ENCODE measurements around the gene CPNE8. TPM values are rescaled to one million over a fixed set of nuclear protein-coding genes. Genes with fewer than 3 reads are reported as not detected.

The CPNE8 gene
- total and polyA plus RNA-seq, 2 experiments from 2014 or later = 5.9 to 14.5 TPM

DNA sequence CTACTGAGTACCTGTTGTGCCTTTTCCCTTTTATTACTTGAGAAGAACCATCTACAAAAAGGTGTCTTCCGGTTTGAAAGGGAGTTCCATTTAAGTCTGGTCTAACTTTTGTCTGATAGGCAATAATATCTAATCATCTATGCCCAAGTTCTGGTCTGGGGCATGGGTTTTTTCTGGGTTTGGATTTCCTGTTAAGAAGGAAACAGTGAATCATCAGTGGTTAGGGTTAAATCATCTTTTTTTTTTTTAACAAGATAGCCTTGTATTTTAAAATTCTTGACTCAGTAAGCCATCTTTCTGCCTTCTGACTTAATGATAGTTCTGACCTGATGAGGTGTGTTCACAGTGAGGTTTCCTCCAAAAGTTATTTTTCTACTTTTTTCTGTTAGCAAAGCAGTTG is 29.3 kb upstream of the CPNE8 start:
- no peak for DNase-seq (ENCODE audit: low spot score)
- H3K9me2 ChIP-seq (replicated peaks; ENCODE audit: insufficient read depth) = no peaks in the 10 kb centered on the region
- no peaks in the 10 kb centered on the region for H3K79me2 ChIP-seq
- no peaks in the 10 kb centered on the region for H3K9me3 ChIP-seq (ENCODE audit: low read depth)
- no peak overlapping the region for H3K4me2 ChIP-seq
- no peak overlapping the region for H2AFZ ChIP-seq
- no peaks in the 10 kb centered on the region for H4K20me1 ChIP-seq (ENCODE audit: insufficient read depth, poor library complexity, severe bottlenecking)
- no peak overlapping the region for H3K27ac ChIP-seq
- 73% methylated on average over 1 of the region's 1 CpG for WGBS (ENCODE audit: low lambda C conversion rate, missing lambda C conversion rate)
- no peaks in the 10 kb centered on the region for H3K27me3 ChIP-seq
- no peak overlapping the region for H3K4me3 ChIP-seq
- no peak for TF ChIP-seq EZH2 (IDR thresholded peaks at IDR 0.05; ENCODE audit: borderline replicate concordance)
- TF ChIP-seq EZH2phosphoT487 (IDR thresholded peaks at IDR 0.05; ENCODE audit: low read depth, severe bottlenecking, unreplicated experiment) = no peak
- TF ChIP-seq CTCF (IDR thresholded peaks at IDR 0.05; ENCODE audit: poor library complexity) = no peak
- no peaks in the 10 kb centered on the region for H3K36me3 ChIP-seq (replicated peaks; ENCODE audit: insufficient read depth, low read depth)
- H3K4me1 ChIP-seq (ENCODE audit: insufficient read depth) = no peaks in the 10 kb centered on the region

GRCh38 chr12:38934078-38934584 is 28.7 kb upstream of the CPNE8 start:
- no peak overlapping the region for H2AFZ ChIP-seq
- WGBS (ENCODE audit: low lambda C conversion rate, missing lambda C conversion rate) = 85% methylated on average over 5 of the region's 5 CpGs
- no peaks in the 10 kb centered on the region for H3K9me2 ChIP-seq (replicated peaks; ENCODE audit: insufficient read depth)

DNA sequence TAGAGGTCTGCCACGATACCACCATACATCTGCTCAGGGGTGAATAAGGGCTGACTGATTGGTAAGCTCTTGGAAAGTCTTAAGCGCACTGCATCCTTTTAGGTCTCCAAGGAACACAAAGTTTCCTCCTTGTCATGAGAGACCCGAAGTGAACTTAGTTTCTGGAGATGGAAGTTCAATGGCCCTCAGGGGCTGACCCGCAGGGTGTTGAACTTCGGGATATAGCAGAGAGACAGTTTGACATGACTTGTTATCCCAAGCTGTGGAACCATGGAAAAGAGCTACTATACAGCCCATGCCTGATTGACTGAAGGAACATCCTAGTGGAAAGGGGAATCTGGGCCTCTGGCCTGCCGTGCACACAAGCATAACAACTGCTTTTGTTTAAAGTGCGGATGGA is 26.9 kb upstream of the CPNE8 start:
- H3K4me3 ChIP-seq = no peak overlapping the region
- H3K36me3 ChIP-seq (replicated peaks; ENCODE audit: insufficient read depth, low read depth) = no peaks in the 10 kb centered on the region
- no peaks in the 10 kb centered on the region for H3K79me2 ChIP-seq
- H3K4me1 ChIP-seq (ENCODE audit: insufficient read depth) = no peaks in the 10 kb centered on the region
- H3K4me2 ChIP-seq = no peak overlapping the region
- no peak overlapping the region for H3K27ac ChIP-seq
- TF ChIP-seq EZH2phosphoT487 (IDR thresholded peaks at IDR 0.05; ENCODE audit: low read depth, severe bottlenecking, unreplicated experiment) (no peak), EZH2 (IDR thresholded peaks at IDR 0.05; ENCODE audit: borderline replicate concordance) (no peak), CTCF (IDR thresholded peaks at IDR 0.05; ENCODE audit: poor library complexity) (no peak)
- H4K20me1 ChIP-seq (ENCODE audit: insufficient read depth, poor library complexity, severe bottlenecking) = no peaks in the 10 kb centered on the region
- 94% methylated on average over 7 of the region's 7 CpGs for WGBS (ENCODE audit: low lambda C conversion rate, missing lambda C conversion rate)
- no peak for DNase-seq (ENCODE audit: low spot score)
- H3K9me2 ChIP-seq (replicated peaks; ENCODE audit: insufficient read depth) = no peaks in the 10 kb centered on the region
- no peak overlapping the region for H2AFZ ChIP-seq
- no peaks in the 10 kb centered on the region for H3K27me3 ChIP-seq
- no peaks in the 10 kb centered on the region for H3K9me3 ChIP-seq (ENCODE audit: low read depth)

More at GRCh38 chr12:38934078-38934584, 28.7 kb upstream of the CPNE8 start:
- no peak for DNase-seq (ENCODE audit: low spot score)
- no peaks in the 10 kb centered on the region for H4K20me1 ChIP-seq (ENCODE audit: insufficient read depth, poor library complexity, severe bottlenecking)
- H3K79me2 ChIP-seq = no peaks in the 10 kb centered on the region
- no peak overlapping the region for H3K4me3 ChIP-seq
- no peak overlapping the region for H3K27ac ChIP-seq
- H3K36me3 ChIP-seq (replicated peaks; ENCODE audit: insufficient read depth, low read depth) = no peaks in the 10 kb centered on the region
- H3K4me2 ChIP-seq = no peak overlapping the region
- TF ChIP-seq EZH2 (IDR thresholded peaks at IDR 0.05; ENCODE audit: borderline replicate concordance) (no peak), EZH2phosphoT487 (IDR thresholded peaks at IDR 0.05; ENCODE audit: low read depth, severe bottlenecking, unreplicated experiment) (no peak), CTCF (IDR thresholded peaks at IDR 0.05; ENCODE audit: poor library complexity) (no peak)
- no peaks in the 10 kb centered on the region for H3K27me3 ChIP-seq
- H3K4me1 ChIP-seq (ENCODE audit: insufficient read depth) = no peaks in the 10 kb centered on the region
- no peaks in the 10 kb centered on the region for H3K9me3 ChIP-seq (ENCODE audit: low read depth)

Data from hepatocyte (in vitro differentiated cells).